ENCODE results near the gene HDAC4.

HDAC4 gene

DNA sequence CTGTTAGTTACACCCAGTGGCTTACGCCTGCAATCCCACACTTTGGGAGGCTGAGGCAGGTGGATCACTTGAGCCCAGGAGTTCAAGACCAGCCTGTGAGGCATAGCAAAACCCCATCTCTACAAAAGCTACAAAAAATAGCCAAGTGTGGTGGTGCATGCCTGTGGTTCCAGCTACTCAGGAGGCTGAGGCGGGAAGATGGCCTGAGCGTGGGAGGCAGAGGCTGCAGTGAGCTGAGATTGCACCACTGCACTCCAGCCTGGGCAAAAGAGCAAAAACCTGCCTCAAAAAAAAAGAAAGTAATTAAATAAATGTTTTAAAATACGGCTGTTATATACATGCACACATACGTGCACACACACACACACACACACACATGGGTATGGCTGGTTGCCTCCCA is 194.8 kb downstream of the HDAC4 start:
- H3K4me1 ChIP-seq (ENCODE audit: control insufficient read depth in 5 of 5, insufficient read depth in 5 of 5, low read length in 5 of 5): peaks cover 0 to 8% (median 4%) of the 10 kb centered on the region in 5 donors
- H3K27me3 ChIP-seq (ENCODE audit: control insufficient read depth in 5 of 5, insufficient read depth in 4 of 5, low read length in 5 of 5): no peaks in the 10 kb centered on the region

DNA sequence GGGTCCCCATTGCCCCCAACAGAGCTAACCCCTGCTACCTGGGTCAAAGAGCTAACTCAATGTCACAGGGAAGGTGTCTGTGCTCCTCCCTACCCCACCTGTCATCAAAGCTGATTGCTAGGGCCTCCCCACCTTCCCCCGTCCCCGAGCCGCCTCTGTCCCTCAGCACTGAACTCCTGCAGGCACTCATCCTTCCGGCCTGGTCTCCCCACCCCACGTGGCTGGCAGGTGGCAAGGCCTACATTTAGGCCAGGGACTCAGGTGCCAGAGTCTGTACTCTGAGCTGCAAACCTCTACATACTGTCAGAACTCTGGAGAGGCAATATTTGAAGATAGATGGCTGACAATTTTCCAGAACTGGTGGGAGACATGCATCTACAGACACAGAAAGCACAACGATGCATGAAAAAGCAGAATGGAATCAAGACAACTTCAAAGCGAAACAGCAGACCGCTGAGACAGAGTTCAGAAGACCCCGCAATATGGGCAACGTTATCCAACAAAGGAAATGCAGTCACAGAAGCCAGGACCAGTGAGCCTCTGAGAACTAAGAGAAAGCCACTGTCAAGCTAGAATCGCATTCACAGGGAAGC is 195.8 kb downstream of the HDAC4 start:
- H3K9me3 ChIP-seq (ENCODE audit: control insufficient read depth in 5 of 5, low read length in 5 of 5): no peaks in the 10 kb centered on the region
- no peak overlapping the region for H3K9ac ChIP-seq (ENCODE audit: low read length in 5 of 5)
- no peak overlapping the region for H3K4me3 ChIP-seq (ENCODE audit: low read depth in 1 of 5, low read length in 5 of 5)
- H3K36me3 ChIP-seq (ENCODE audit: control insufficient read depth in 5 of 5, insufficient read depth in 5 of 5, low read length in 5 of 5): peaks cover 0 to 2% (median 0%) of the 10 kb centered on the region in 5 donors
- H3K27me3 ChIP-seq (ENCODE audit: control insufficient read depth in 5 of 5, insufficient read depth in 4 of 5, low read length in 5 of 5): no peaks in the 10 kb centered on the region
- H3K4me1 ChIP-seq (ENCODE audit: control insufficient read depth in 5 of 5, insufficient read depth in 5 of 5, low read length in 5 of 5): peaks cover 0 to 11% (median 6%) of the 10 kb centered on the region in 5 donors
- H3K27ac ChIP-seq (ENCODE audit: low read depth, low read length): no peak overlapping the region

More for the DNA sequence above, 194.8 kb downstream of the HDAC4 start:
- H3K4me3 ChIP-seq (ENCODE audit: low read depth in 1 of 5, low read length in 5 of 5): no peak overlapping the region
- no peak overlapping the region for H3K27ac ChIP-seq (ENCODE audit: low read depth, low read length)
- no peaks in the 10 kb centered on the region for H3K9me3 ChIP-seq (ENCODE audit: control insufficient read depth in 5 of 5, low read length in 5 of 5)
- H3K9ac ChIP-seq (ENCODE audit: low read length in 5 of 5): no peak overlapping the region
- H3K36me3 ChIP-seq (ENCODE audit: control insufficient read depth in 5 of 5, insufficient read depth in 5 of 5, low read length in 5 of 5): peaks cover 0 to 2% (median 0%) of the 10 kb centered on the region in 5 donors

DNA sequence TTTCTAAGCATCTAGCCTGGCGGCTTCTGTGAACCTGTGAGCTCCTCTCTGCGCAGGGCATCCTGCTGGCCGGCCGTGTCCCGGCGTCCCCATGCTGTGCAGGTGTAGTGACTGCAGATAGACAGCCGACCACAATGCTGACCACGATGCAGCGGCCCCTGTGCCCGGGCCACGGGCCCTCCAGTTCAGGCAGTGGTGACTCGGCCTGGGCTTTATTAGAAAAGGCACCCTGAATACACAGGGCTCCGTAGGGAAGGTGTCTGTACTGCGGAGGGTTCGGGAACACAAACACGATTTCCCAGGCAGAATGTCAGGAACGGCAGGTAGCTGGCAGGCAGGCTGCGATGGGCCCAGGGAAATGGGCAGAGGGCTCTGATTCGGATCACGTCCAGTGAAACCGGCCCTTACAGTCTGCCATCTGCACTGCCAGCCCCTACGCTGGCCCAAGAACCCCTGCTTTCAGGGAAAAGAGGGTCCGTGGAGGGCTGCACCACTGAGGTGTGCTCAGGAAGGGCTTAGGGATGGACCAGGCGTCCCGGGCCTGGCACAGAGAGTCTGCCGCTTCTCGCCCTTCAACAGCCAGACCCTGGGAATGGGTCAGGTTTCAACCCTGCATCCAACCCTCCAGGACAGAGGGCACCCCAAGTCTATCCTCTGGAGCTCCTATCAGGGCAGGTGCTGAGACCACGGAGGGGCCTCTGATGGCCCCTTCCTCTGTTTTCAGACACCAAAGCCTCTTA is 196.5 kb downstream of the HDAC4 start:
- Histone ChIP-seq H3K36me3 (ENCODE audit: control insufficient read depth in 5 of 5, insufficient read depth in 5 of 5, low read length in 5 of 5) (peaks cover 0 to 2% (median 0%) of the 10 kb centered on the region in 5 donors), H3K27me3 (ENCODE audit: control insufficient read depth in 5 of 5, insufficient read depth in 4 of 5, low read length in 5 of 5) (no peaks in the 10 kb centered on the region), H3K4me1 (ENCODE audit: control insufficient read depth in 5 of 5, insufficient read depth in 5 of 5, low read length in 5 of 5) (peaks cover 0 to 12% (median 6%) of the 10 kb centered on the region in 5 donors), H3K9ac (ENCODE audit: low read length in 5 of 5) (no peak overlapping the region), H3K4me3 (ENCODE audit: low read depth in 1 of 5, low read length in 5 of 5) (no peak overlapping the region), H3K27ac (ENCODE audit: low read depth, low read length) (no peak overlapping the region), H3K9me3 (ENCODE audit: control insufficient read depth in 5 of 5, low read length in 5 of 5) (no peaks in the 10 kb centered on the region)

DNA sequence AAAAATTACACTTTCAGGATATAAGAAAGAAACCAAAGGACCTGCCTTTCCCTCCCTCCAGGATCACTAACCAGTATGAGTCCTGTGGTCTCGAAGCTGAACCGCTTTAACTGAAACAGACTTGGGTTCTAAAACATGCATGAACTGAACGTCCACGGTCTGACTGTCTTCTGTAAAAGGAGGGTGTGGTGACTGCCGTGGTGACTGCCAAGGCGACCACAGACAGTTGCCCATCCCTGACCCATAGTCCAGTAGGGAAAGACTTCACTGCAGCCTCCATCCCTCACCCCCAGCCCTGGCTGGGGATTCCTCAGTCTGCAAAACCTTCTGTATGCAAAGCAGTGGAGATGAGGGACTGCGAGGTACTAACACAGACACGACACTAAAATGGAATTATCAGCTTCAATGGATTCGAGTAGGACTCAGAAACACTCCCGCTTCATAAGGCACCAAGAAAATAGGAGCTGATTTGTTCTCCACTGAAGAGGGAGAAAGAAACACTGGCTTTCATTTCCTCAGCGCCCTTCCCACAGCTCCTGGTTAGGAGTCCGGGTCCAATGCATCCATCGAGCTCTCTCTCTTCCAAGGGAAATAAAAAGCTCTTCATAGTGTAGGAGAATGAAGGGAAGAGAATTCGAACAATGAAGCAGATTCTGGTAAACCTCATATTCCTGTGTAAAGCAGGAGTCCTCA is 197.2 kb downstream of the HDAC4 start:
- Histone ChIP-seq H3K9me3 (ENCODE audit: control insufficient read depth in 5 of 5, low read length in 5 of 5) (no peaks in the 10 kb centered on the region), H3K4me1 (ENCODE audit: control insufficient read depth in 5 of 5, insufficient read depth in 5 of 5, low read length in 5 of 5) (peaks cover 0 to 16% (median 6%) of the 10 kb centered on the region in 5 donors), H3K27ac (ENCODE audit: low read depth, low read length) (no peak overlapping the region), H3K27me3 (ENCODE audit: control insufficient read depth in 5 of 5, insufficient read depth in 4 of 5, low read length in 5 of 5) (no peaks in the 10 kb centered on the region), H3K36me3 (ENCODE audit: control insufficient read depth in 5 of 5, insufficient read depth in 5 of 5, low read length in 5 of 5) (peaks cover 0 to 2% (median 0%) of the 10 kb centered on the region in 5 donors), H3K4me3 (ENCODE audit: low read depth in 1 of 5, low read length in 5 of 5) (no peak overlapping the region), H3K9ac (ENCODE audit: low read length in 5 of 5) (no peak overlapping the region)

DNA sequence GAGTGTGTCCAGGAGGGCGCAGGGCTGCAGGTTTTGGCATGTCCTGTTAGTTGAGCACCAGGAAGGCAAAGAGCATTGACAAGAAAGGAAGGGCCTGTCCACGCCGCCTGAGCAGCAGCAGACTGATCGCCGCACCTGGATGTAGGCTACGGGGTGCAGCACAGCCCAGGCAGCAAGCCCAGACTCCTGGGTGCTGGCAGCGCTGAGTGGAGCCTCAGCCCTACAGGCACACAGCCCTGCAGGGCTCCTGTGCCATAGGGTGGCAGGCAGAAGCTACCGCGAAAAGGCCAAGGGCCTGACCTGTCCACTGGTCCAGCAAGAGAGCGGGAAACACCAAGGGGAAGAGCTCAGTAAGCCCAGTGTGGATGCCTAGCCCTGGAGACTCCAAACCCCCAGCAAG is 198.0 kb downstream of the HDAC4 start:
- no peak overlapping the region for H3K4me3 ChIP-seq (ENCODE audit: low read depth in 1 of 5, low read length in 5 of 5)
- H3K27ac ChIP-seq (ENCODE audit: low read depth, low read length): no peak overlapping the region
- H3K4me1 ChIP-seq (ENCODE audit: control insufficient read depth in 5 of 5, insufficient read depth in 5 of 5, low read length in 5 of 5): peaks cover 0 to 16% (median 6%) of the 10 kb centered on the region in 5 donors
- no peak overlapping the region for H3K9ac ChIP-seq (ENCODE audit: low read length in 5 of 5)
- H3K36me3 ChIP-seq (ENCODE audit: control insufficient read depth in 5 of 5, insufficient read depth in 5 of 5, low read length in 5 of 5): peaks cover 0 to 7% (median 6%) of the 10 kb centered on the region in 5 donors
- no peaks in the 10 kb centered on the region for H3K9me3 ChIP-seq (ENCODE audit: control insufficient read depth in 5 of 5, low read length in 5 of 5)
- no peaks in the 10 kb centered on the region for H3K27me3 ChIP-seq (ENCODE audit: control insufficient read depth in 5 of 5, insufficient read depth in 4 of 5, low read length in 5 of 5)

DNA sequence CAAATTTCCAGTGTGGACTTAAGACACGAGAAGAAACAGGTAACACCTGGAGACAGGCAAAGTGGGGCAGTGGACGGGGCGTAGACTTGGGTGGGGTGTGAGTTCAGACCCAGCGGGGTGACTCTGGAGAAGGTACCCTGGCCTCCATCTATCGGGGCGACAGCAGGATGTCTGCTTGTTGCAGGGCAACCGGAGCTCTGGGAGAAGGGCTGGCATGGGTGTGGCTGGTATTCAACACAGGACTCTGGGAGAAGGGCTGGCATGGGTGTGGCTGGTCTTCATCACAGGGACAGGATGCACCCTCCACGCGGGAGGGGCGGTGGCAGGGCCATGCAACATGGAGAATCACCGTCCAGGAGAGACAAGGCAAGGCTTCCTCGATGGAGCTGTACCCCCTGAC is 198.5 kb downstream of the HDAC4 start:
- Histone ChIP-seq H3K27ac (ENCODE audit: low read depth, low read length) (no peak overlapping the region), H3K9ac (ENCODE audit: low read length in 5 of 5) (no peak overlapping the region)

DNA sequence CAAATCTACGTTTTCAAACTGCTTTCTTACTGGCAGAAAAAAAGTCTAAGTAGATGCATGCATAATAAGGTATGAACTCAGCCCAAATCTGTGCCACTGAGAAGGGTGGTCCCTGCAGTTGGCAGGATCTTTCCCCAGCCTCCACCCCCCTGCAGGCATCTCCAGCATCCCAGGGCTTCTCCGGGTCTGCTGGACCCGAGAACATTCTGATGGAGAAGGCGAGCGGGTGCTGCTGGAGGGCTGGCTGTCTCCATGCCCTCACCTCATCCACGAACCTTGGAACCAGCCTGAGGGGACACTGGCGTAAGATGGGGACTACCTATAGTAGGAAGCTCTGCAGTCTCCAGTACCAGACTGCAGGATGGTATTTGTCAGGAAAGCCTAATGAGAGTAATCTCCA is 198.9 kb downstream of the HDAC4 start:
- Histone ChIP-seq H3K4me1 (ENCODE audit: control insufficient read depth in 5 of 5, insufficient read depth in 5 of 5, low read length in 5 of 5) (peaks cover 0 to 16% (median 6%) of the 10 kb centered on the region in 5 donors), H3K36me3 (ENCODE audit: control insufficient read depth in 5 of 5, insufficient read depth in 5 of 5, low read length in 5 of 5) (peaks cover 0 to 11% (median 11%) of the 10 kb centered on the region in 5 donors), H3K27ac (ENCODE audit: low read depth, low read length) (no peak overlapping the region), H3K4me3 (ENCODE audit: low read depth in 1 of 5, low read length in 5 of 5) (no peak overlapping the region), H3K9ac (ENCODE audit: low read length in 5 of 5) (no peak overlapping the region), H3K27me3 (ENCODE audit: control insufficient read depth in 5 of 5, insufficient read depth in 4 of 5, low read length in 5 of 5) (no peaks in the 10 kb centered on the region), H3K9me3 (ENCODE audit: control insufficient read depth in 5 of 5, low read length in 5 of 5) (no peaks in the 10 kb centered on the region)

More for the DNA sequence above, 198.5 kb downstream of the HDAC4 start:
- Histone ChIP-seq H3K4me3 (ENCODE audit: low read depth in 1 of 5, low read length in 5 of 5) (no peak overlapping the region), H3K36me3 (ENCODE audit: control insufficient read depth in 5 of 5, insufficient read depth in 5 of 5, low read length in 5 of 5) (peaks cover 0 to 8% (median 6%) of the 10 kb centered on the region in 5 donors), H3K4me1 (ENCODE audit: control insufficient read depth in 5 of 5, insufficient read depth in 5 of 5, low read length in 5 of 5) (peaks cover 0 to 16% (median 6%) of the 10 kb centered on the region in 5 donors), H3K9me3 (ENCODE audit: control insufficient read depth in 5 of 5, low read length in 5 of 5) (no peaks in the 10 kb centered on the region), H3K27me3 (ENCODE audit: control insufficient read depth in 5 of 5, insufficient read depth in 4 of 5, low read length in 5 of 5) (no peaks in the 10 kb centered on the region)

DNA sequence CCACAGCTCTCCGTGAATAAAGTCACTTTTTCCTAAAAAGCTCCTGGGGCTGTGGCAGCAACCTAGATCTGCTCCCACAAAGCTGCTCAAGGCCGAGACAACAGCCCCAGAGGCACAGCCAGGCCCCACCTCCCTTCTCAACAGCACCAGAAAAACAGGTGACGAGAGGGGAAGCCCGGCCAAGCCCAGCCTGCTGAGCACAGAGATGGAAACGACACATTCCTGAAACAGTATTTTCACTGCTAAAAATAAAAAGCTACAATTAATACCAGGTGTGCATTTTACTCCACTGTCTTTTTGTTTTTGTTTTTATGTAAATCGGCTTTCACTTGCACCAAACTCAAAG is 199.3 kb downstream of the HDAC4 start:
- H3K4me1 ChIP-seq (ENCODE audit: control insufficient read depth in 5 of 5, insufficient read depth in 5 of 5, low read length in 5 of 5): peaks cover 0 to 16% (median 6%) of the 10 kb centered on the region in 5 donors

DNA sequence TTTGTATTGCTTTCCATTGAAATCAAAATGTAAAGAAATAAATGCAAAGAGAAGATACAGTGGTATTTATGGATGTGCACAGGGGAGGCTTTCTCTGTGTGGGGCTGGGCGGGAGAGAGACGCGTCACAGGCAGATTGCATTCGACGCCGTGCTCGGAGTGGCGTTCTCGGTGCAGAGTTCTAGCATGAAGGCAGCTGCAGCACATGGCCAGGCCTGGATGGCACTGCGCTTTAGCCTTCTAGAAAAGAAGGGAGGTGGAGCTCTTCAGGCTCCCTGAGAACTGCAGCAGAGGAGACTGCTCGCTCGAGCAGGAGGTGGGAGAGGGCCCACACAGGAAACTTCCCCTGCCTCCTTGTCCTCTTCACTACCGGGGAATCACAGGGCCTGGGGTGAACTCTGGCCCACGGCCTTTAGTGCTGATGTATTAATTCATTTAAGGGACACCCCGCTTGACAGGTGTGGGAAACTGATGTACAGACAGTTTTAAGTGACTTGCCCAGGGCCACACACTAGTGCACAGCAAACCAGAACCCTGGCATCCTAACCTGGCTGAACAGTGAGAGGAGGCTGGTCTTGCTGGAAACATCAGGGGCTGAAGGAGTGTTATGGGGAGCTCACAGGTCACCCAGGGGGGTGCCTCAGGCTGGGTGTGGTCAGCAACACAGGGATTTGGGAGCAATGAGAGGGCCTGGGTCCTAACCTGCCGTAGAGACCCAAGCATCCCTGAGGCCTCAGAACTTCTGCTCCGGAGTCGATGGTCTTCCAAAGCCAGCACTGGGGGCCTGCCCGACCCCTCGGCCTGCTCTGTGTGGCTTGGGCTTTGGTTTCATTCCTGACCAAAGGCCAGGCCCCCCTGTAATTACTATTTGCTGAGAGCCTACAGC is 199.9 kb downstream of the HDAC4 start:
- Histone ChIP-seq H3K36me3 (ENCODE audit: control insufficient read depth in 5 of 5, insufficient read depth in 5 of 5, low read length in 5 of 5) (peaks cover 0 to 19% (median 11%) of the 10 kb centered on the region in 5 donors), H3K4me3 (ENCODE audit: low read depth in 1 of 5, low read length in 5 of 5) (no peak overlapping the region), H3K9me3 (ENCODE audit: control insufficient read depth in 5 of 5, low read length in 5 of 5) (no peaks in the 10 kb centered on the region), H3K9ac (ENCODE audit: low read length in 5 of 5) (peak overlapping the region in 1 of 5 donors; percentile 19), H3K27me3 (ENCODE audit: control insufficient read depth in 5 of 5, insufficient read depth in 4 of 5, low read length in 5 of 5) (no peaks in the 10 kb centered on the region), H3K27ac (ENCODE audit: low read depth, low read length) (no peak overlapping the region), H3K4me1 (ENCODE audit: control insufficient read depth in 5 of 5, insufficient read depth in 5 of 5, low read length in 5 of 5) (peaks cover 0 to 16% (median 6%) of the 10 kb centered on the region in 5 donors)

More for the DNA sequence above, 199.3 kb downstream of the HDAC4 start:
- H3K4me3 ChIP-seq (ENCODE audit: low read depth in 1 of 5, low read length in 5 of 5): no peak overlapping the region
- H3K9me3 ChIP-seq (ENCODE audit: control insufficient read depth in 5 of 5, low read length in 5 of 5): no peaks in the 10 kb centered on the region
- peaks cover 0 to 15% (median 11%) of the 10 kb centered on the region in 5 donors for H3K36me3 ChIP-seq (ENCODE audit: control insufficient read depth in 5 of 5, insufficient read depth in 5 of 5, low read length in 5 of 5)
- no peak overlapping the region for H3K27ac ChIP-seq (ENCODE audit: low read depth, low read length)
- H3K27me3 ChIP-seq (ENCODE audit: control insufficient read depth in 5 of 5, insufficient read depth in 4 of 5, low read length in 5 of 5): no peaks in the 10 kb centered on the region
- H3K9ac ChIP-seq (ENCODE audit: low read length in 5 of 5): peak overlapping the region in 1 of 5 donors; percentile 19
